HL-60/S4 treated with phorbol 12-myristate 13-acetate at 8.2 ng/mL for 4 days and 3 days (cell line): Measurements from ENCODE around the gene GRB10.

Experiments used
- in situ Hi-C: fragments of 300-500 bp; cut with MboI; formaldehyde crosslinking; loops from 2 replicates; pipeline ENCODE4 v1.15.0; 2022; ENCODE audit warnings: low sequenced_read_pairs

The GRB10 gene

DNA sequence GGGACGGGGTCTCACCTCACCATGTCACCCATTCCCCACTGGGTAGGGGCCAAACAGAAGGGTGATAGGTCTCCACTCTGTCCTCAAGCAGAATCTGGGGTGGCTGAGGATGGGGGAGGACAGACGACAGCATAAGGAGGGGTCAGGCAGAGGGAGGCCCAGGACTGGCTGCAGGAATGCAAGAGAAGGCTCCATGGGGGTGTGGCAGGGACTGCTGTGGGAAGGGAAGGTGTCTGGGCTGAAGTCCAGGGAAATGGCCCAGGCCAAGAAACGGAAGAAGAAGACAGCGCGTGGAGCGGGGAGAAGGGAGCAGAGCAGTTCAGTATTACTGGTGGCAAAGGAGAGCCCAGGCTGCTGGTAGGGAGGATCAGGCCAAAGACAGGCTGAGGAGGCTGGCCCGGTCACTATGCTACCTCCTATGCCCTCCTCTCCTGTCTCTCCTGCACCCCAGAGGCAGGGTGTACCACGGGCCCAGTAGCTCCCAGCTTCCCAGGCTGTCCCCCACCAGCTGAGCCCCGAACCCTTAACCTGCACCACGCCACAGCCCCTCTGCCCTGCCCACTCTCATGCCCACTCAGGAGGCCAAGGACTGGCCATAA lies 60.9 kb downstream of the GRB10 start:
- in situ Hi-C loops = no loop called here

DNA sequence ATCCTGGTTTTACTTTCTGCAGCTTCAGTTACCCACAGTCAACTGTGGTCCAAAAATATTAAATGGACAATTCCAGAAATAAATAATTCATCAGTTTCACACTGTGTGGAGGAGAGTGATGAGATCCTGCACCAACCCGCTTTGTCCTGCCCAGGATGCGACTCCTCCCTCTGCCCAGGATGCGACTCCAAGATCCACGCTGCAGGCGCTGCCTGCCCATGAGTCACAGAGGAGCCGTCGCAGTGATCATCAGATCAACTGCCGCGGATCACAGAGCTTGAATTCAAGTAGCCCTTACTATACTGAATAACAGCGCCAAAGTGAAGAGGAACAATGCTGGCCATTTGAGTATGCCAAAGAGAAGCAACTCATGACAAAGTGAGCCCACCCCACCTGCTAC lies 61.5 kb downstream of the GRB10 start:
- in situ Hi-C loops = no loop called here

DNA sequence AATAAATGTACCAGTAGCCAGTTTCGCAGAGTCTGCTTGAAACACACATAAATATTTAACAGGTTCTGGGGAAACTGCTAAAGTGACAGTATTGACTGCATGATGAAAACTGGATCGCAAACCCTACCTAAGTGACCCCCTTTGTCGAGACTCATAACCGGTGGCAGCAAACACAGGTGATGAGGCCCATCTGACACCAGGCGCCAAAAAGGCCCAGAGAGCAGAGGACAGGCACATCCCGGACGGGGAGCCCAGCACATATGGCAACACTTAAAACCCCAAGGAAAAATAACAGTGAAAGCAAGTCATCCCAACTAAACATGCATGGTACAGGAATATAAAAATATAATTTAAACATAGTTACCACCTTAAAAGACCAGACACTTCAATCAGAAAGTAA lies 62.4 kb downstream of the GRB10 start:
- in situ Hi-C loops = no loop called here

DNA sequence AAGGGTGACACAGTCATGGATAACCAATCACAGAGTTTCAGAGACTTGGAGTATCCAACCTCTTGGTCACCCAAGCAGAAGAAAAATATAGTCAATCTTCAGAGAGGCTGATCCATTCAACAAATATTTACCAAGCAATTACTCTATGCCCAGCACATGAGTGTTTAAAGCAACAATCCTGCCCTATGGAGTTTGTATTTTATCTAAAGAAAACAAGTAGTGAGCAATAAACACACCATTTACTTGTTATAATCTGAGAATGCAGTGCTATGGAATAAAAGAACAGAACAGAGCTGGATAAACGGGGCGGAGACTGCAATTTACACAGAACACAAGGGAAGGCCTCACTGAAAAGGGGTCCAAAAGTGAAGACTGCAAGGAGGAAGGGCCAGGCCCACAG lies 63.8 kb downstream of the GRB10 start:
- in situ Hi-C loops = no loop called here

DNA sequence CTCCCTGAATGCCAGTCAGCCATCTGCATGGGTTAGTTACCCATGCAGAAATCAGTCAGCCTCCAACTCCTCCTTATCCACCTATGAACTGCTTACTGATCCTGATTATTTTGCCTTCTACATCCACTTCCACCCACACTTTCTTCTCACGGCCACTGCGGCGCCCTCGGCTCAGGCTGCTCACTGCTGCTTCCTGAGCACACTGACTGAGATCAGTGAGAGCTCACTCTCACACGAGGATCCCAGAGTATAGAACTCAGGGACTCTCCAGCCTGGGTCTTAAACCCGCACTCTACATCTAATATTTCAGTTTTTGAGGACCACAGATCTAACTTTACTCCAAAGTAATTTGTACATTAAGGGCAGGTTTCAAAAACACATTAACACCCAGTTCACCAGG lies 64.4 kb downstream of the GRB10 start:
- in situ Hi-C loops = no loop called here

DNA sequence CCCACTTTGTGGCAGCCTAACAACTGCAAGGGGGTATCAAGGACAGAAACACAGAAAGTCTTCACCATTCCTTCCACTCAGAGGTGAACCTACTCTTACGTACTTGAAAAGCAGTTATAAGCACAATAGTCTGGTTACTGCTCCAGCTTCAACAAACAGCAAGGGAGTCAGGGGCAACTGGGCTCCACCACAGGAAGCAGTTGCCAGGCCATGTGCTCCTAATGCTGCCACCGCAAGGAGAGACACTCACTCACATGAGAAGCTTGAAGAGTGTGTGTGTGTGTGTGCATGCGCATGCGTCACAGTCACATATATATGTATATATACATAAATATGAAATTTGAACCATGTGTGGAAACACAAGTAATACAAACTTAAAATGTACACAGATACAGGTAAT lies 65.5 kb downstream of the GRB10 start:
- in situ Hi-C loops = no loop called here

DNA sequence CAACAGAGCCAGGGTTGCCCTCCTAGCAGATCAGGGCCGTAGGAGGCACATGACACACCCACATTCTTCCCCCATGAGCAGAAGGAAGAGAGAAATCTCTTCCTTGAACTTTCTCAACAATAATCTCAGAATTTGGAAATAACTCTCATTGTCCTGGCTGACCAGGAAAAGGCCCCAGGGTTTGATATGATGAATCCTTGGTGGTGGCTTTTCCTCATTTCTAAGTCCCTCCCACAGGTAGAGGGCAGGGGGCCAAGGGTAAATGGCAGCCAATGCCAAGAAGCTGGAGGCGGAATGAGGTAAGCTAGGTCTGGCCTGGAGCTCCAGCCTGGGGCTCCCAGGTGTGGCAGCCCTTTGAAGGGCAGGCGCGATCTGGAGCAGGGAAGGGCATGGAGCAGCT lies 67.8 kb downstream of the GRB10 start:
- in situ Hi-C loops = no loop called here

DNA sequence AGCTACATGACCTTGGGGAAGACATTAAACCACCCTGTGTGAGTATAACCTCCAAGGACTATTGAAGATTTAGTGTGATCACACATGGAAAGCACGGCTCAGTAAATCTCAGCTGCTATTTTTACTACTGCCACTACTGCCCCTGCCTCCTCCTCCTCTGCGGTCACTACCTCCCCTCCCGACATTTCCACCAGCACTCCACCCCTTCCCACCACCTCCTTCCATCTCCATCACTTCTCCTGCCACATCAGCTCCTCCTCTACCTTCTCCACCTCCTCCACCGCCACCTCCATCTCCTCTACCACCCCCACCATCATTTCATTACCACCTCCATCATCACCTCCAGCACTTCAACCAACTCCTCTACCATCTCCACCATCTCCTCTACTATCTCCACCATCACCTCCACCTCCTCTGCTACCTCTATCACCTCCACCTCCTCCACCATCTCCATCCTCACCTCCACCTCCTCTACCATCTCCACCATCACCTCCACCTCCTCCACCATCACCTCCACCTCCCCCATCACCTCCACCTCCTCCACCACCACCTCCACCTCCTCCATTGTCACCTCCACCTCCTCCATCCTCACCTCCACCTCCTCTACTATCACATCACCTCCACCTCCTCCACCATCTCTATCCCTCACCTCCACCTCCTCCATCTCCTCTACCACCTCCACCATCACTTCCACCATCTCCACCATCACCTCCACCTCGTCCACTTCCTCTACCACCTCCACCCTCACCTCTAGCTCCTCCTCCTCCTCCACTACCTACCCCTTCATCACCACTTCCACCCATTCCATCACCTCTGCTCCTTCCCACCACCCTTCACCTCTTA lies 69.4 kb downstream of the GRB10 start:
- in situ Hi-C loops = no loop called here

DNA sequence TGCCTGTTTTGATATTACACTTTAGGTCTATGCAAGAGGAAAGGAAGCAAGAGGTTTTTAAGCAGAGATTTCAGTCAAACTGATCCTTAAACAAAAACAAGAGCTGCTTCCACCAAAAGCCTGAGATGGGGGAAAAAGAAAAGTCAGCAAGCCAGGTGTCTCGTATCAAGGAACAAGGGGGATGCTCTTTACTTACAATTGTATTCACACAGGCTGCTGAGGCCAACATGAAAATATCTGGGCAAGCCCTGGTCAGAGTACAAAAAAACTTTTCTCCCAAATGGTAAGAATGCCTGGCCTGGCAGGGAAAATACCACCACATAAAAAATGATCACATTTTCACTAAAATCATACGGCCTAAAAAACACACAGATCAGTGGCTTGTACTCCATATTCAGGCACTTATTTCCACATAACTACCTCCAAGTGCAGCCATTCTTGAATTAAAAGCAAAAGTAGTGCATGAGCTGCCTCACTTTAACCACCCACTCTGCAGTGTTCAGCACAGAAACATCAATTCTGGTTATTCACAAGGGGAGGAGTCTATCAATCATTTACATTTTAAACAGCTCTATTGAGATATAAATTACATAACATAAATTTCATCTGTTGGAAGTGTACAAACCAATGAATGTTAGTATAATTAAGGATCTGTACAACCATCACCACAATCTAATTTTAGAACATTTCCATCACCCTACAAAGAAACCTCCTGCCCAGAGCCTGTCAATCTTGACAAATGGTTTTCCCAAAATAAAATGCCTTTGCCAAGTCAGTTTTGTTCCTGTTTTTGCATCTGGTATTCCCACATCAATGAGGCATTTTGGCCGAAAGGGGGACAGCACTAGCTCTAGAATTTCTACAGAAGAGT lies 70.2 kb downstream of the GRB10 start:
- in situ Hi-C loops = no loop called here

DNA sequence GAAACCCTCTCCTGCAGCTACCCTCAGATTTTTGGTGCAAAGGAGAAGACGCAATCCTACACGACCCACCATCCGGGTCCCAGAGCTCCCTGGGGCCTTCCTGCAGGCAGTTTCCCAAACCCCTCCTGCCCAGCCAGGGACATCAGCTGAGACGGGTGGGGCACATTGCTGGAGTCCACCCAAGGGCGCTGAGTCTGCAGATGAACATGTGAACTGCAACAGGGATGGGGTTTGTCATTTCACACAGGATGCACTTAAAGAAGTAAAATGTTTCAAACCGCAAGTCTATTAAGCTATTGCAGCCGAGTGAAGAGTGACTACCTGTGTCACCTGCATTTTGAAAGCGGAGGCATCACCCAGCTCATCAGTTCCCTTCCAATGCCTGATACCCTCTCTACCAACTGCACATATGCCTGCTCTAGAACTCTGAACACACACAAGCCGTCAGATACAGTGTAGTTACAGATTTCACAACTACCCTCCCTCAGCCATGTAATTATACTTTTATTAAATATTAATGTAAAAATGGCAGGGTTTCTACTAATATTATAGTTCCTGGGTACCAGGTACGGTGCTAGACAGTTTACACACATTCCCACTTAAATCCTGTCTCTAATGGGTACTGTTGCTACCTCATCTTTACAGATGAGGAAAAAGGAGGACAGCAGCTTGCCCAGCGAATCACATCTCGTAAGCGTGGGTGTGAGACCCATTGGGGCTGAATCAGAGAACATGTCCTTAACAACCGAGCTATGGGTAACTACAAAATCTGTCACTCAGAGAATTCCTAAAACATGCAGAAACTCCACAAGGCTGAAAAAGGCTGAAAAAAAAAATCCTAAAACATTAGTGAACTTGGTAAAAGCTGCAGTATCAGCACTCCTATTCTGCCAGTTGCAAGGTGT lies 71.2 kb downstream of the GRB10 start:
- in situ Hi-C loops = no loop called here

DNA sequence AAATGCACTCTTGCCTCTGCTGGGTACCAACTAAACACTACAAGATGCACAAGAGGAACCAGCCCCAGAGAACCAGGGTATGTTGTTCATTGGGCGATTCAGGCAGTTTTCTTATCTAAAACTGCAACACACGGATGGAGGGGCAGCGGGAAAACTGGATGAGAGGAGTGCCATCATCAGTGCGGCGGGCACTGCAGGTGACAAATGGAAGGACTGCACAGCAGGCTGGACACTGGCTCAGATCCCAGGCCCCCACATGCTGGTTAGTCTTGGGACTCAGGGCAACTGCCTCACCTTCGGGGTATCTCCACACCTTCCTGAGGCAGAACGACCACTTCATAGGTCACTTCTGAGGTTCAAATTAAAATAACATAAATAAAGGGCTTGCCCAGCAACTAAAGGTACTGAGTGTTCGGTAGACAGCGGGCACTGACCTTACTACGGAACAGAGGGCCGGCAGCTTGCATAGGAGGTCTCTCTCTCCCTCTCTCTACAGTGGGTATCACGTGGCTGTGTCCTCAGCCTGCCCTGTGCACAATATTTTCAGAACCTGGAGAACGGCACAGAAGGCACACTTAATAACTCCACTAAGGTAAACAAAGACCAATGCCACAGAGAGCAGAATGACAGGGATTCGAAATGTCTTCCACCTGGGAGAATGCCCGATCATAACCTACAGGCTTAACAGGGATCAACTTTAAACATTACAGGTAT lies 72.1 kb downstream of the GRB10 start:
- in situ Hi-C loops = no loop called here

DNA sequence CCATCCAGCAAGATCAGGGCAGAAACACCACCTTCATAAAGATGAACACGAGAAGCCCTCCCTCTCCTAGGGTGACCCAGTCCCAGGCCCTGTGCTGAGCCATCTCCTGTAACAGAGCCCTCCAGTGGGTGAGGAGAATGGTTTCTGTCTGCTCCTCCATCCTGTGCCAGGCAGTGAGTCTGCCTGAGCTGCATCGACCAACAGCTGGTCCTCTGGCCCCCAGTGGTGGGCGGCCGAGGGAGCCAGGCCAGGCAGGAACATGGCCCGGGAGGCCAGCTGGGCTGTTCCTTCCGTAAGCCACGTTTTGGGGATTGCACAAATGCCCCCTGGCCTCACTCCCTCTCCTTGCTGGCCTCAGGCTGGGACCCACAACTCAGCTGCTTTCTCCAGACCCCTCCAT lies 73.5 kb downstream of the GRB10 start:
- in situ Hi-C loops = no loop called here

DNA sequence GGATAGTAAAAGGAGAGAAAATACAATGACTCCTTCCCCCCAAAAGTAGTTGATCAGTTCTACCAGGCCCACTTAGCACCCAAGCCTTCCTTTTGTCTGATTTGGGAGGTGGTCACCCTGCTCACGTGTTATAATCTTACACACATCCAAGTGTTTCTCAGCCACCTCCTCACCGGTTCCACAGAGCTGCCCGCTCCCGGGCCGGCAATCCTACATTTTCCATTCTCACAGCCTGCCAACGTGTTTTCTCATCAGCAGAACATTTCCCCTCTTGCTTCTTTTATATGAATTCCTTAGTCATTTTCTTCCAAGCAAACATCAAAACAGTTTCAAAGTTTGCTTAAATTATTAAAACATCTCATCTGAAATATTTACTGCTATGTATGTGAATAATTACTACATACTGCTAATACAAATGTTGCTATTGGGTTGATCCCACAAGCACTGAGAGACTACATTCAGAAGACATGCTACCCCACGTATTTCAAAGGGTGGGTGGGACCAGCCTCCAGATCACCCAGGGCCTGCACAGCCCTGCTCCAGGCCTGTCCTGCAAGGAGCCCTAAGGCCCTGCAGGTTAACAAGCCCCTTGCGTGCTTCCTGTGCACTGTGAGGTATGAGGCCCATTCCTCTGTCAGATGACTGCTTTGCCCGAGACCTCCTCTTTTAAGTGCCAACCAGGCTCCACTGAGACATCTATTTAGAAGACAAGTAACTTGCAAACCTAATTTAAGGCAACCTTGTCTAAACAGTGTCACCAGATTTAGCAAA lies 75.3 kb downstream of the GRB10 start:
- in situ Hi-C loops = no loop called here

DNA sequence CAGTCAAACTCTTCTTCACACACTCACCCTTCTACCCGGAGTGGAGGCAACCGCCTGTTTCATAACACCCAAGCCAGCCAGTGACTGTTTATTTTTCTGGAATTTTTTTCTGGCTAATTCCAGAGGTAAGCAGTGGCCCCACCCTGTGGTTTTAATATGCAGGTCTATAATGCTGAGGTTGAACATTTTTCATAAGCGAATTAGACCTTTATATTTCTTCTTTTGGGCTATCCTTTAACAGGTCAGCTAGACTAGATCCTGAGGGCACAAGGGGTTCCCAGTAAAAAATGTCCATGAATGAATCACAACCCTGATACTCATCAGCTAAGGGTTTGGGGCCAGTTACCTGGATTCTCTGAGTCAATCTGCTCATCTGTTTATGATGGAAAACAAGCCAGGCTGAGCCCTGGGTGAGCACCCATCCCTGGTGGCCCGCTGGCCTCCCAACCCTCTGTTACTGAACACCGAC lies 76.2 kb downstream of the GRB10 start:
- in situ Hi-C loops = no loop called here

DNA sequence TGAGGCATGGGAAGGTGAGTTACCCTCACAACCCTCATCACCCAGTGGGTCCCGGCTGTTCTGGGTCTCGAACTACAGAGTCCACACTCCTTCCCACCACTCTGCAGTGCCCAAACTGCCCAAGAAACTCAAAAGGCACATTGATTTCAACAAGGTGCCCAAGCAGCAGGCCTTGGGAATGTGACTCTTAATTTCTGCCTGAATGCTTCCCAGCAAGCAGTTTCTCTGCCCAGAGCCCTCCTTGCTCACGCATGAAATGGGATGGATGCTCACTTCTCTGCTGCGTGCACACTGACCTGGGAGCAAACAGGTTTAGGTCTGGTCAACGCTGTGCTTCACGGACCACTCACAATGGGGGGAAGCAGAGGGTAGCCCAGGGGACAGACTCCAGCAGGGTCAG lies 77.9 kb downstream of the GRB10 start:
- in situ Hi-C loops = no loop called here

DNA sequence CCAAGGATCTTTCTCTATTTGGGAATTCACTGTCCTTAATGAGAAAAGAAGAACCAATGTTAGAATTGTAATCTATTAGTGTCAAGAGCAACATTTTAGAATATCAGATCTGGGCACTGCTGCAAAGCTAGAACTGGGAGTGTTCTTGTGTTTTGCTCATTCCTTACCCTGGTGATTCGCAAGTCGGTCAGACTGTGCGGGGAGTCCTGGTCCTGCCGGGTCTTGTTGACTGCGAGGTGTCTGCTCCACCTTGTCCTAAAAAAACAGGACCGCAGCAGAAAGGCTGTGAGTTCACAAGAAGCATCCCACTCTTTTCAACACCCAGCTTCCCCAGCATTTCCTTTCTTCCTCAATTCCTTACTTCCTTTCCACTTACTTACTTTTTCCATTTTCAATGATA lies 79.0 kb downstream of the GRB10 start:
- in situ Hi-C loops = no loop called here

DNA sequence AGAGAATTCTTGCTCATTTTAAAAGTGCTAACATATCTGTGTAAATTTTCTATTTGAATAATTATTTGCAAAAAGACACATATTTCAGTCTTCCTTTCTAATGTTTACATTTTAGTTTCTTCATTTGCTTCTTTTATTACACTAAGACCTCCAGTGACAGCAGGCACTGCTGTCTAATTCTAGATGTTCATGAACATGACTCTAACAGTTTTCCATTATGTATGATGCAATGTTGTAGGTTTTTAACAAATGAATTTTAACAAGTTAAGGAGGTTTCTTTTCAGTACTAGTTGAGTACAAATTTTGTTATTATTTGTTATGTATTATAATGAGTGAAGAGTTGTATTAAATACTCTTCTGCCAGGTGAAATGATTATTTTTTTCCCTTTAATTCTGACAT lies 83.6 kb downstream of the GRB10 start:
- in situ Hi-C loops = loop anchor here (25.0 kb wide), 1 partner anchor 237 kb away; the partner anchor contains the start of gene FIGNL1

DNA sequence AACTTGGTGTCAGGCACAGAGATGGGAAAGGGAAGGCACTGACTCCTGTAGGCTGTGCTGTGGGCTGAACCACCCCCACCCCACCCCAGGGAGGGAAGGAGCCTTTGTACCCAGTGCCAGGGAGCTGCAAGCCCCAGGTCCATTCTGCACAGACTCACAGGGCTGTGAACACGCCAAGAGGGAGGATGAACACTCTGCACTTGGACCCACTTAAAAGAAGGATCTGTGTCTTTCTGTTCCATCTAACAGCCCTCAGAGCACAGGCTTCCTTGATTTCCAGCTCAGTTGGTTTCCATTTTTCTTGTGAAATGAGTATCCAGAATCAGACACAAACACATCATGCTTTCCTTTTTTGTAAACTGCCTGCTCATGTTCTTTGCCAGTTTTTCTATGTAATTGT lies 84.9 kb downstream of the GRB10 start:
- in situ Hi-C loops = loop anchor here (25.0 kb wide), 1 partner anchor 235 kb away; the partner anchor contains the start of gene FIGNL1
